CD4-positive, alpha-beta T cell treated with Interleukin-12 subunit alpha and Interleukin-12 subunit beta, for 1 hour (primary cell): ENCODE measurements around the gene CHST5.

ENCODE experiments used
- DNase-seq: peaks from one replicate; pipeline ENCODE4 v3.0.0-alpha.2; 2020

Gene CHST5

DNA sequence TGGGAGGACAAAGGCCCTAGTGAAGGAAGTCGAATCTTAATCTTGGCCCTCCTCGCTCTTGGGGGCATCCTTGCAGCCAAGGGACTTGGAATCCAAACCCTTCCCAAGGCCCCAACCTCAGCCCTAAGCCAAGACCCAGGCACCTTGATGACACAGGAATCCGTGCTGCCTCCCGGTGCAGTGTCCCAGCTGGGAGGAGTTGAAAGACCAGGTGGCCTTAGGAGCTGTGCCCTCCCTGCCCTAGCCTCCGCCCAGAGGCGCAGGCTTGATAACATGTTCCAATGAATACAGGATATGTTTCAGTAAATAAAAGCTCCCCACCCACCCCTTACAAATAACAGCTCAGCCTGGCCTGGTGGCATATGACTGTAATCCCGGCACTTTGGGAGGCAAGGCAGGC lies at the start of gene CHST5:
Gene CHST5 (minus strand): TSS at position 208 of the 400 bp plus-strand sequence. CDS start 5,724 bp downstream, outside the sequence.
- no peak for DNase-seq

DNA sequence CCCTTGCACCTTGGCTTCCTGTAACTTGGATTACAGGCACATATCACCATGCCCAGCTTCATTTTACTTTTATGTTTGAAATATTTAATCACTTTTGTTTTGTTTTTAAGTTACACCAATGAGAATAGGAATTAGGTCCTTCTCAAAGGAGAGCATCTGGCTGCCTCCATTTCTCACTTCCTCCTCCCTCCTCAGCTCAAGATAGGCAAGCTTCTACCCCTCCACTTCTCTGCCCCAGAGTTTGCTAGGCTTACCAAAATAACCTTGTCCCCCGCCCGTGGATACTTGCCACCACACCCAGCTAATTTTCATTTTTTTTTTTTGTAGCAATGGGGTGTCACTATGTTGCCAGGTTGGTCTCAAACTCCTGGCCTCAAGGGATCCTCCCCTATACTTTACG lies 48.2 kb upstream of the CHST5 start:
- DNase-seq, result no peak

DNA sequence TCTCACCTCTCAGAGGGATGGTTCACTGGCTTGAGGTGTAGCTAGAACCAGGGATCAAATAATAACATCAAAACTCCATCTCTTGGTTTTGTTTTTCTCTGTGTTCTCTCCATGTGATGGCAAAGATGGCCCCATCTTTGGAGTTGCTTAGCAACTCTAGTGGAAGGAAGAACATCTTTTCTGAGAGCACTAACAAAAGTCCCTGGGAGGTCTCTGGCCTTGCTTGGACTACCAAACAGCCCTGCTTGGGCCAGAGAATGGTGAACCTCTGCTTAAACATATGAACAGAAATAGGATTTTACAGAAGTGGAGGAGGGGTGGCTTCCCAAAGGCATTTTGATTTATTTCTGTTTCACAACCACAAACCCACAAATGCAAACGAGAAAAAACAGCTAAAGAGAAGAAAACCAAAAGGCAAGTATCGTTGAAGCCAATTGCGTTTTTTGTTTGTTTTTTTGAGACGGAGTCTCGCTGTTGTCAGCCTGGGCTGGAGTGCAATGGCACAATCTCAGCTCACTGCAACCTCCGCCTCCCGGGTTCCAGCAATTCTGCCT lies 43.5 kb upstream of the CHST5 start:
- DNase-seq, result no peak

GRCh38 chr16:75578725-75579124 lies 42.8 kb upstream of the CHST5 start:
- no peak for DNase-seq

DNA sequence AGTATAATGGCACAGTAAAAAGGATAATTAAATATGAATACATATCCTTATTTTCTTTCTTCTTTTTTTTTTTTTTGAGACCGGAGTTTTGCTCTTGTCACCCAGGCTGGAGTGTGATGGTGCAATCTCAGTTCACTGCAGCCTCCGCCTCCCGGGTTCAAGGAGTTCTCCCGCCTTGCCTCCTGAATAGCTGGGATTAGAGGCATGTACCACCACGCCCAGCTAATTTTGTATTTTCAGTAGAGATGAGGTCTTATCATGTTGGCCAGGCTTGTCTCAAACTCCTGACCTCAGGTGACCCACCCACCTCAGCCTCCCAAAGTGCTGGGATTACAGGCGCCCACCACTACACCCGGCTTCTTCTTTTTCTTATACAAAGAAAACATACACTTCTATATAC lies 42.3 kb upstream of the CHST5 start:
- no peak for DNase-seq

GRCh38 chr16:75576384-75576811 lies 40.5 kb upstream of the CHST5 start:
- DNase-seq, result no peak

DNA sequence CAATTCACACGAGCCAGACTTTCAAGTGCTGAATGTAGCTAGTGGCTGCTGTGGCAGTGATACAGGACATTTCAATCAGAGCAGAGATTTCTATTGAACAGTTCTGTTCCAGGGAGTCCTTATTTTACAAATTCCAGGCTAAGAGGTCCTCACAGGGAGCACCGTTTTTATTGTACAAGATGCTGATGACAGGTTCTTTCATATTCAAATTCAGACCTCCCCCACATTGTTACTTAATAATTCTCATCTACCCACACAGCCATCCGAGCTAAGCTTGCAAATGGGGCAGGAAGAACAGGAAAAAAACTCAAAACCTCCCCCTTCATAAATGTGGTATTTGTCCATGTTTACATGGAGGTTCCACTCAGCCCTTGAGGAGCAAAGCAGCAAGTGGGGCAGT lies 40.0 kb upstream of the CHST5 start:
- no peak for DNase-seq

DNA sequence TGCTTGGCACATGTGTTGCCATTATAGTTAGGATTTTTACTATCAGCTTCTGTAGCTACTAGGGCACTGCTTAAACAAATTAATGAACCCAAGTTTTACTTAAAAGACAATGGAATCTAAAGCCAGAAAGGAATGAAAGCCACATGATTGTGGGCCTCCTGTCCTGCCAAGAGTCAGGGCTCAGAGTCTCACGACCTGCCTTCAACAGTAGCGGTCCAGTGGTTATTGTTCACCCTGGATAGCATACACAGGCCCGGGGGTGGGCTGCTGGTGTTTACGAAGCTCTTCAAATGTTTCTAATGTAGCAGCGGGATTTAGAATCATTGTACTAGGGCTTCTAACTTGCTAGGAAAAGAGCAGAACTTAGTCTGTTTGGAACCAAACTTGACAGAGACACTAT lies 38.0 kb upstream of the CHST5 start:
- DNase-seq, result no peak

- DNase-seq, result no peak
Observed at GRCh38 chr16:75572864-75573542, 37.1 kb upstream of the CHST5 start.

DNA sequence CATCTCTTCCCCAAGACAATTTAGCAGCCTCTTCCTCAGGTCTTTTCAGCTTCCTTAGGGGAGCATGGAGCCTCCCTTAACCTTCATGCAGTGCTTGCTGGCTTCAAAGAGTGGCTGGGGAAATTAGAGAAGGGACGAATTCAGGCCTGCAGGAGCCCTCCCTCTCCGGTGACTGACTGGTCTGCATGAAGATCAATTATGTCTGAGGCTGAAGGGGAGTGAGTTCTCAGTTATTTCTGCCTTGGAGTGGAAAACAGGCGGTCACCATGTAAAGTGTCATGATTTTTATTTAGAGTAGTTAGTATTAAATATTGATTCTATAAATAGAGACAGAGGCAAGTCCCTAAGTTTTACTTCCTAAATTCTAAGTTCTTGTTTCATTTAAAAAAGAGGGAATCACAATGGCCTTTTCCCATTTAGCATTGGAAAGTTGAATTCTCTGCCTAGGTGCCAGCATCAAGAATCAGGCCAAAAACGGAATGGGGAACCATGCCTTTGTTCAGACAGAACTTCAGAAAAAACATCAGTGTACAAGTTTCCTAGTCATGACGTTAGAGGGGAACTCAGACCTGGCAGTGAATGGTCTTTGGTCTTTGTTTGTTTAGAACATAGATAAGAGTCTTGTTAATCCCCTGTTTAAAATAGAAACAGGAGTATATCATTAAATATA lies 34.6 kb upstream of the CHST5 start:
- no peak for DNase-seq

GRCh38 chr16:75567911-75568310 lies 32.0 kb upstream of the CHST5 start:
- no peak for DNase-seq

GRCh38 chr16:75566758-75567255 lies 30.9 kb upstream of the CHST5 start:
- DNase-seq, result peak; percentile 26

- peak; percentile 93 for DNase-seq
Observed at GRCh38 chr16:75566040-75566757, 30.3 kb upstream of the CHST5 start, which contains the start of gene GABARAPL2. Gene GABARAPL2, plus strand, starts transcription at chr16:75566379. Its CDS starts 108 bp downstream, at chr16:75566487.

GRCh38 chr16:75565640-75566039 lies 29.7 kb upstream of the CHST5 start:
- DNase-seq, result no peak

- DNase-seq, result no peak
Observed at GRCh38 chr16:75559564-75560372, 23.9 kb upstream of the CHST5 start.

DNA sequence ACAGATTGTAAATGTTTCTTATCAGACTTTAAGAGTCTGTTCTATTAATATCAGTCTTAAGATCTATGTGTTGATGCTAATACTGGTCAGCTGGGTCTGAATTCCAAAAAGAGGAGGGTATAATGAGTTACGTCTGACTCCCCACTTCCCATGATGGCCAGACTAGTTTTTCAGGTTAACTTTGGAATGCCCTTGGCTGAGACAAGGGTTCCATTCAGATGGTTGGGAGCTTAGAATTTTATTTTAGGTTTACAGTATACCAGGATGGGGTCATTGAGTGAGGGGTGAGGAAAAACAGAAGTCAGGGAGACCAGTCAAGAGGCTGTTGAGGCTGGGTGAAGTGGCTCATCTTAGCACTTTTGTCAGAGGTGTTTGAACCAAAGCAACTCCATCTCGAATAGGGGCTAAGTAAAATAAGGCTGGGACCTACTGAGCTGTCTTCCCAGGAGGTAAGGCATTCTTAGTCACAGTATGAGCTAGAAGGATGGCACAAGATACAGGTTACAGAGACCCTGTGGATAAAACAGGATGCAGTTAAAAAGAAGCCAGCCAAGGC lies 23.0 kb upstream of the CHST5 start:
- no peak for DNase-seq

DNA sequence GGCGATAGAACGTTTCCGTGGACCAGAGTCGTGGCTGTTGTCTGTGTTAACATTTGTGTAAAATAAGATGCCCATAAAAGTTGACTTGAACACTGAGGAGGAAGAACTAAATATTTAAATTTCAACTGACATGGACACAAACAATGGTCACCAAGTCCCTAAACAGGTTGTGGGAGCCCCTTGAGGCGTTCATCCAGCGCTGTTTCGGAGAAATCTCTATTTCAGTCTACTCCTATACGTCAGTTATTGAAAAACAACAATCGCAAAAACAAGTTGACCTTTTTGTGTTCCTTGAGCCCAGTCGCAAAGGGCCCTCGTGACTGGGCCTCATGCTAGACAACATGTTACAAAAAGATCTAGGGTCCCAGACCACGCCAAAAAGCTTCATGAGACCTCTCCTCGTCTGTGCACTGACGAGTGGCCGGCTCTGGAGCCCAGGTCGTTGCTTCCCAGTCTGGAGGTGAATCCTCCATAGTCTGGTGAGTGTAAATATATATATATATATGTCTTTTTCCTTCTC lies 20.6 kb upstream of the CHST5 start:
- DNase-seq, result no peak

- peak; percentile 97 for DNase-seq
Observed at GRCh38 chr16:75555707-75556430, 20.0 kb upstream of the CHST5 start, which contains the start of gene TMEM231. Gene TMEM231, minus strand, starts transcription at chr16:75556252. Its CDS starts 43 bp downstream, at chr16:75556209.

GRCh38 chr16:75555213-75555706 lies 19.4 kb upstream of the CHST5 start:
- DNase-seq, result no peak

DNA sequence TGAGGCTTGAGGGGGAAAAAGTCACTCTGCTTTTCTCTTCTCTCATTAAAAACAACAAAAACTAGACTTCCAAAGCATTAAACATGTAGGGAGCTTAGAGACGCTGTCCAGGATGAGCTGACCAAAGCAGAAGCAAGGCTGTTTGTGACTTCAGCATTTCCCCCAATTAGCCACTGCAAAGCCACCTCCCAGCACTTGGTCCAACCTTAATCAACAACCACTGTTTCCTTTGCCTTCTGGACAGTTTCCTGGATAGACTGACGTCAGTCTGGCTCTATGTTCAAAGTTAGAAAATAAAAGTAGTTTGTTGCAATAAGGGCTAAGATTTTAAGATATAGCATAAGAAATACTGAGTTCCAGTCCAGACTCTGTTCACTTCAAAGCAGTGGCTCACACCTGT lies 17.0 kb upstream of the CHST5 start:
- DNase-seq, result no peak

DNA sequence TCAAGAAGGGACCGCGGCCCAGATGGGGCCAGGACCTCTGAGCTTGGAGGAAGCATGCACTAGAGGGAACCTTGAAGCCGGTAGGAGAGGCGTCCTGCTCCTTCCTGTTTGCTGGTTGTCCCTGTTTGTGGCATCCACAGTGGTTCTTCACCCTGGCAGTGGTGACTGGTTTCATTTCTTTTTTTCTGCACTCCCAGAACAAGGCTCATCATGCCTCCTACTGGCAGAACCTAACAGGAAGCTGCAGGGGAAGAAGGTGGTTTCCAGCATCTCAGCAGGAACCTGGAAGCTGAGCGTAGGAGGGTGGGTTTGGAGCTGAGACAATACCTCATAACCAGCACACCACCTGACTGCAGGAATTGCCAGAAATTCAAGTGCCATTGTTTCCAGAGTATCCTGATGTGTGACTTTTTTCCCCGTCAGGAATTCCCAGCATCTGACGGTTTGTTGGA lies 14.3 kb upstream of the CHST5 start:
- DNase-seq, result peak; percentile 56
